ENCODE measurements around the gene PICALM.

DNA sequence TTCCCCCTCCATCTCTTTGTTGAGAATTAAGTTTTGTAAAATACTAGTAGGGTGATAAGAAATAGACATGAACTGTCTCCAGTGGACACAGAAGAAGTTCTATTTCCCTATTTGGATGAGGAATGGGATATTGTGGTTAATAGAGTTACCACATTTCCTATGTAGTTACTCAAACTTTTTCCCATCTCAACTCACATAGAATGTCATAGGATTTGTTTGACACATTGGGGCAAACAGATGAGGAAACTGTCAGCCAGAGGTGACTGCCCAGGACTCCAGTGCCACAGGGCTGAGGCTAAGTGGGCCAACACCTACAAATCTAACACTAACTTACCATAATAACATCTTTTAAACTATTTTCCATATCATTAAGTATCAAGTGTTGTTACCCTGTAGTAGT is 155.4 kb downstream of the PICALM start:
- no peak for TF ChIP-seq CTCF (IDR thresholded peaks at IDR 0.05)
- TF ChIP-seq POLR2A (IDR thresholded peaks at IDR 0.05) = no peak
- no peak for TF ChIP-seq EP300 (IDR thresholded peaks at IDR 0.05)
- no peak for TF ChIP-seq POLR2AphosphoS5 (IDR thresholded peaks at IDR 0.05)
